ENCODE data around the gene ERN1.

- TF ChIP-seq, protein P1, sequence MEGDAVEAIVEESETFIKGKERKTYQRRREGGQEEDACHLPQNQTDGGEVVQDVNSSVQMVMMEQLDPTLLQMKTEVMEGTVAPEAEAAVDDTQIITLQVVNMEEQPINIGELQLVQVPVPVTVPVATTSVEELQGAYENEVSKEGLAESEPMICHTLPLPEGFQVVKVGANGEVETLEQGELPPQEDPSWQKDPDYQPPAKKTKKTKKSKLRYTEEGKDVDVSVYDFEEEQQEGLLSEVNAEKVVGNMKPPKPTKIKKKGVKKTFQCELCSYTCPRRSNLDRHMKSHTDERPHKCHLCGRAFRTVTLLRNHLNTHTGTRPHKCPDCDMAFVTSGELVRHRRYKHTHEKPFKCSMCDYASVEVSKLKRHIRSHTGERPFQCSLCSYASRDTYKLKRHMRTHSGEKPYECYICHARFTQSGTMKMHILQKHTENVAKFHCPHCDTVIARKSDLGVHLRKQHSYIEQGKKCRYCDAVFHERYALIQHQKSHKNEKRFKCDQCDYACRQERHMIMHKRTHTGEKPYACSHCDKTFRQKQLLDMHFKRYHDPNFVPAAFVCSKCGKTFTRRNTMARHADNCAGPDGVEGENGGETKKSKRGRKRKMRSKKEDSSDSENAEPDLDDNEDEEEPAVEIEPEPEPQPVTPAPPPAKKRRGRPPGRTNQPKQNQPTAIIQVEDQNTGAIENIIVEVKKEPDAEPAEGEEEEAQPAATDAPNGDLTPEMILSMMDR (conservative IDR thresholded peaks at IDR 0.05; ENCODE audit: low read length), result no peak
- TF ChIP-seq EZH2phosphoT487 (IDR thresholded peaks at IDR 0.05; ENCODE audit: borderline replicate concordance), result no peak
These were observed 130.0 kb downstream of the ERN1 start for GRCh38 chr17:63999680-64000531.
